Fibroblast of lung (primary cell): ENCODE data around the gene ABHD4. TPM values are rescaled to one million over a fixed set of nuclear protein-coding genes. Genes with fewer than 3 reads are reported as not detected.

ENCODE experiments used
- DNase-seq, 2 donors: peaks; one replicate each; pipeline versions ENCODE4 v3.0.0 to v3.0.0-alpha.2; 2010; ENCODE audit warnings: low read depth in 2 of 2
- H2AFZ ChIP-seq: 2 replicates; pipeline ENCODE4 v1.5.1; 2012; ENCODE audit warnings: low read length, control low read depth, inconsistent platforms
- H3K27ac ChIP-seq: 2 replicates; pipeline ENCODE4 v1.5.1; 2011; ENCODE audit warnings: low read length, control low read depth; ENCODE audit not compliant: insufficient read depth
- H3K27me3 ChIP-seq: 2 replicates; pipeline ENCODE4 v1.5.1; 2011; ENCODE audit warnings: mild to moderate bottlenecking, low read length; ENCODE audit not compliant: control insufficient read depth, insufficient read depth
- H3K36me3 ChIP-seq: 2 replicates; pipeline ENCODE4 v1.5.1; 2011; ENCODE audit warnings: low read length; ENCODE audit not compliant: control insufficient read depth, insufficient read depth
- H3K4me1 ChIP-seq: 2 replicates; pipeline ENCODE4 v1.5.1; 2011; ENCODE audit warnings: low read length; ENCODE audit not compliant: control insufficient read depth, insufficient read depth; ENCODE audit errors: extremely low read depth
- H3K4me2 ChIP-seq: 2 replicates; pipeline ENCODE4 v1.5.1; 2011; ENCODE audit warnings: low read length, control low read depth; ENCODE audit not compliant: insufficient read depth; ENCODE audit errors: extremely low read depth
- H3K4me3 ChIP-seq, 4 experiments: fragments of 200-600 bp in 1 of 4; sonication (generic) in 1 of 4; replicated peaks in 1 of 4; 2 replicates each; pipeline ENCODE4 v1.5.1; 2011 to 2016; ENCODE audit warnings: low read length in 4 of 4, low read depth in 3 of 4, mild to moderate bottlenecking in 3 of 4, control low read depth in 2 of 4, inconsistent platforms in 1 of 4, mixed read lengths in 1 of 4; ENCODE audit not compliant: insufficient read depth in 1 of 4; ENCODE audit errors: control extremely low read depth in 1 of 4
- H3K79me2 ChIP-seq: 2 replicates; pipeline ENCODE4 v1.5.1; 2012; ENCODE audit warnings: mild to moderate bottlenecking, low read length, inconsistent platforms; ENCODE audit not compliant: control insufficient read depth, insufficient read depth
- H3K9ac ChIP-seq: 2 replicates; pipeline ENCODE4 v1.5.1; 2011; ENCODE audit warnings: mild to moderate bottlenecking, low read length, control low read depth; ENCODE audit not compliant: insufficient read depth
- H3K9me3 ChIP-seq: 2 replicates; pipeline ENCODE4 v1.5.1; 2012; ENCODE audit warnings: low read depth, low read length; ENCODE audit not compliant: control insufficient read depth, insufficient read depth
- H4K20me1 ChIP-seq: 2 replicates; pipeline ENCODE4 v1.5.1; 2011; ENCODE audit warnings: low read length; ENCODE audit not compliant: control insufficient read depth, insufficient read depth; ENCODE audit errors: extremely low read depth
- EZH2 ChIP-seq: IDR thresholded peaks from 2 replicates; pipeline ENCODE4 v1.5.1; 2012; ENCODE audit warnings: low read length, control low read depth, mild to moderate bottlenecking; ENCODE audit errors: missing control alignments
- polyA plus RNA-seq, 2 donors: library from polyadenylated mRNA; depleted of rRNA in 1 of 2; stranded (reverse) in 1 of 2; unstranded in 1 of 2; fragments of >200 nt; gene quantifications; 2 replicates each; pipeline ENCODE4 v1.2.1, GENCODE V29; 2011 to 2012; ENCODE audit warnings: missing spikeins in 1 of 2
- total RNA-seq: library from RNA; depleted of rRNA; stranded (reverse); fragments of >200 nt; gene quantifications from 2 replicates; pipeline ENCODE4 v1.2.1, GENCODE V29; 2014
- TF ChIP-seq, protein P1 (sequence below), 2 donors: IDR thresholded peaks in 1 of 2; conservative IDR thresholded peaks in 1 of 2; 1 replicate in 1 of 2; 2 replicates in 1 of 2; pipeline ENCODE4 v1.5.1; 2011 to 2012; ENCODE audit warnings: low read length in 2 of 2, control low read depth in 1 of 2, inconsistent platforms in 1 of 2, low read depth in 1 of 2, mild to moderate bottlenecking in 1 of 2

ABHD4 gene
- total and polyA plus RNA-seq, 2 donors (not counting 1 experiment from before 2014, with no cell fraction given) = 40.0 to 61.2 TPM

DNA sequence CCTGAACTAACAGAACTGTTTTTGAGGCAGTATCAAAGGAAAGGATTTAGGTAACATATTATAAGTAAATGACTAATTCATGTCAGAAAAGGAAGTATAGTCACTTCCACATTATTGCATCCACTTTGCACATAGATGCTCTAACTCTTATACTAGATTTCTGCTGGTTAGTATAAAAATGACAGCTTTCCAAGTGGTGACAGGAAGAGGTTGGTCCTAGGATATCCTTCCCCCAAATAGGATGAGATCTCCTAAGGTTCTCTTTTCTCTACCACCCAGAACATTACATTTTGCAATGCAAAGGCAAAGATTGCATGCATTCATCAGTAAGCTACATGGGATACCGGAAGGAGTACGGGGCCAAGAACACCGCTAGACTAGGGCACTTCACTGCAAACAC, 24.3 kb upstream of the ABHD4 start:
- Histone ChIP-seq H3K4me3 (no peak overlapping the region), H2AFZ (no peak overlapping the region), H4K20me1 (no peaks in the 10 kb centered on the region), H3K9ac (no peak overlapping the region), H3K4me2 (no peak overlapping the region), H3K9me3 (no peaks in the 10 kb centered on the region), H3K36me3 (peaks cover 7% of the 10 kb centered on the region), H3K27ac (no peak overlapping the region), H3K4me1 (no peaks in the 10 kb centered on the region), H3K79me2 (peaks cover 36% of the 10 kb centered on the region), H3K27me3 (no peaks in the 10 kb centered on the region)
- DNase-seq = no peak
- TF ChIP-seq EZH2 = no peak
- TF ChIP-seq, protein P1, sequence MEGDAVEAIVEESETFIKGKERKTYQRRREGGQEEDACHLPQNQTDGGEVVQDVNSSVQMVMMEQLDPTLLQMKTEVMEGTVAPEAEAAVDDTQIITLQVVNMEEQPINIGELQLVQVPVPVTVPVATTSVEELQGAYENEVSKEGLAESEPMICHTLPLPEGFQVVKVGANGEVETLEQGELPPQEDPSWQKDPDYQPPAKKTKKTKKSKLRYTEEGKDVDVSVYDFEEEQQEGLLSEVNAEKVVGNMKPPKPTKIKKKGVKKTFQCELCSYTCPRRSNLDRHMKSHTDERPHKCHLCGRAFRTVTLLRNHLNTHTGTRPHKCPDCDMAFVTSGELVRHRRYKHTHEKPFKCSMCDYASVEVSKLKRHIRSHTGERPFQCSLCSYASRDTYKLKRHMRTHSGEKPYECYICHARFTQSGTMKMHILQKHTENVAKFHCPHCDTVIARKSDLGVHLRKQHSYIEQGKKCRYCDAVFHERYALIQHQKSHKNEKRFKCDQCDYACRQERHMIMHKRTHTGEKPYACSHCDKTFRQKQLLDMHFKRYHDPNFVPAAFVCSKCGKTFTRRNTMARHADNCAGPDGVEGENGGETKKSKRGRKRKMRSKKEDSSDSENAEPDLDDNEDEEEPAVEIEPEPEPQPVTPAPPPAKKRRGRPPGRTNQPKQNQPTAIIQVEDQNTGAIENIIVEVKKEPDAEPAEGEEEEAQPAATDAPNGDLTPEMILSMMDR (conservative IDR thresholded peaks at IDR 0.05 in 1 of 2, IDR thresholded peaks at IDR 0.05 in 1 of 2; ENCODE audit: low read depth in 1 of 2, low read length in 2 of 2) = no peak

- Histone ChIP-seq H3K27me3 (no peaks in the 10 kb centered on the region), H2AFZ (no peak overlapping the region), H3K9me3 (no peaks in the 10 kb centered on the region), H3K27ac (no peak overlapping the region), H3K4me1 (no peaks in the 10 kb centered on the region), H3K79me2 (peaks cover 47% of the 10 kb centered on the region), H3K4me2 (no peak overlapping the region), H3K36me3 (peaks cover 4% of the 10 kb centered on the region), H3K9ac (no peak overlapping the region), H4K20me1 (no peaks in the 10 kb centered on the region), H3K4me3 (no peak overlapping the region)
- no peak for DNase-seq
- TF ChIP-seq EZH2 = no peak
- TF ChIP-seq, protein P1 (conservative IDR thresholded peaks at IDR 0.05 in 1 of 2, IDR thresholded peaks at IDR 0.05 in 1 of 2; ENCODE audit: low read depth in 1 of 2, low read length in 2 of 2) = no peak
Measured at GRCh38 chr14:22577334-22577908, 20.7 kb upstream of the ABHD4 start.

- Histone ChIP-seq H2AFZ (no peak overlapping the region), H3K4me1 (no peaks in the 10 kb centered on the region), H3K27ac (no peak overlapping the region), H3K27me3 (no peaks in the 10 kb centered on the region), H3K4me2 (no peak overlapping the region), H4K20me1 (no peaks in the 10 kb centered on the region), H3K9me3 (no peaks in the 10 kb centered on the region), H3K36me3 (peaks cover 2% of the 10 kb centered on the region), H3K9ac (no peak overlapping the region), H3K79me2 (peaks cover 58% of the 10 kb centered on the region), H3K4me3 (no peak overlapping the region)
- no peak for DNase-seq
- no peak for TF ChIP-seq EZH2
- TF ChIP-seq, protein P1 (conservative IDR thresholded peaks at IDR 0.05 in 1 of 2, IDR thresholded peaks at IDR 0.05 in 1 of 2; ENCODE audit: low read depth in 1 of 2, low read length in 2 of 2) = no peak
Measured at GRCh38 chr14:22579236-22579635, 18.9 kb upstream of the ABHD4 start.
